NT2/D1 (cell line): ENCODE measurements around the gene TUBGCP2.

Source experiments
- SUZ12 ChIP-seq: IDR thresholded peaks from 2 replicates; pipeline ENCODE4 v1.6.1; 2011; ENCODE audit not compliant: insufficient read length, insufficient read depth; ENCODE audit errors: extremely low read depth
- YY1 ChIP-seq: IDR thresholded peaks from 2 replicates; pipeline ENCODE4 v1.6.1; 2011; ENCODE audit not compliant: insufficient read length, insufficient read depth
- ZNF274 ChIP-seq: IDR thresholded peaks from 2 replicates; pipeline ENCODE4 v1.6.1; 2011; ENCODE audit warnings: mild to moderate bottlenecking, low read depth, low read length

- TF ChIP-seq SUZ12 (peak; percentile 8), YY1 (no peak), ZNF274 (no peak)
Observed at GRCh38 chr10:133334503-133335245, 26.0 kb upstream of the TUBGCP2 start.
